Ishikawa (cell line): ENCODE measurements around the gene PTPRQ.

ENCODE experiments used
- CEBPB ChIP-seq: IDR thresholded peaks from 2 replicates; pipeline ENCODE4 v1.6.1; 2012
- EGR1 ChIP-seq: IDR thresholded peaks from 2 replicates; pipeline ENCODE4 v1.6.1; 2012
- EP300 ChIP-seq: IDR thresholded peaks from 2 replicates; pipeline ENCODE4 v1.6.1; 2012; ENCODE audit warnings: borderline replicate concordance
- NFIC ChIP-seq: IDR thresholded peaks from 2 replicates; pipeline ENCODE4 v1.6.1; 2012
- RAD21 ChIP-seq: IDR thresholded peaks from 2 replicates; pipeline ENCODE4 v1.6.1; 2012; ENCODE audit warnings: low read depth
- REST ChIP-seq: IDR thresholded peaks from 2 replicates; pipeline ENCODE4 v1.6.1; 2012; ENCODE audit warnings: low read depth, mild to moderate bottlenecking

DNA sequence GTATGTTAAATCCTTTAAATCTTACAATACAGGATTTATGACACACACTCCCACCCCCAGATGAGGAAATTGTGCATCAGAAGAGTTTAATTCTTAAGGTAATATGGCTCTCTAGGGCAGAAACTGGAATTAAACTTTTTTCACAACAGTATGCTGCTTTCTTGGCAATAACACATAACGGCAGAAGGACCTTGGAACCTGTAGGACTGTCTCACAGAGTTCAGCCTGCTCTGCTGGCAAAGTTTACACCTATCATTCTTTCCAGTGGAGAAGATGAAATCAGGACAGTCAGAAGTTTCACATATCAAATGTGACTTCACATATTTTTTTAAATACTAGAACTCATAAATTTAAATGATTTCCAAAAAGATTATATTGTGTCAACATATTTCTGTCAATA is 232.8 kb downstream of the PTPRQ start:
- no peak for TF ChIP-seq REST
- no peak for TF ChIP-seq EP300
- TF ChIP-seq EGR1: no peak
- TF ChIP-seq CEBPB: no peak
- no peak for TF ChIP-seq RAD21
- no peak for TF ChIP-seq NFIC
